ENCODE measurements around the gene HTT. TPM values are rescaled to one million over a fixed set of nuclear protein-coding genes. Genes with fewer than 3 reads are reported as not detected.

HTT gene
- total RNA-seq, 2 experiments from 2014 or later = 57.6 to 69.8 TPM

DNA sequence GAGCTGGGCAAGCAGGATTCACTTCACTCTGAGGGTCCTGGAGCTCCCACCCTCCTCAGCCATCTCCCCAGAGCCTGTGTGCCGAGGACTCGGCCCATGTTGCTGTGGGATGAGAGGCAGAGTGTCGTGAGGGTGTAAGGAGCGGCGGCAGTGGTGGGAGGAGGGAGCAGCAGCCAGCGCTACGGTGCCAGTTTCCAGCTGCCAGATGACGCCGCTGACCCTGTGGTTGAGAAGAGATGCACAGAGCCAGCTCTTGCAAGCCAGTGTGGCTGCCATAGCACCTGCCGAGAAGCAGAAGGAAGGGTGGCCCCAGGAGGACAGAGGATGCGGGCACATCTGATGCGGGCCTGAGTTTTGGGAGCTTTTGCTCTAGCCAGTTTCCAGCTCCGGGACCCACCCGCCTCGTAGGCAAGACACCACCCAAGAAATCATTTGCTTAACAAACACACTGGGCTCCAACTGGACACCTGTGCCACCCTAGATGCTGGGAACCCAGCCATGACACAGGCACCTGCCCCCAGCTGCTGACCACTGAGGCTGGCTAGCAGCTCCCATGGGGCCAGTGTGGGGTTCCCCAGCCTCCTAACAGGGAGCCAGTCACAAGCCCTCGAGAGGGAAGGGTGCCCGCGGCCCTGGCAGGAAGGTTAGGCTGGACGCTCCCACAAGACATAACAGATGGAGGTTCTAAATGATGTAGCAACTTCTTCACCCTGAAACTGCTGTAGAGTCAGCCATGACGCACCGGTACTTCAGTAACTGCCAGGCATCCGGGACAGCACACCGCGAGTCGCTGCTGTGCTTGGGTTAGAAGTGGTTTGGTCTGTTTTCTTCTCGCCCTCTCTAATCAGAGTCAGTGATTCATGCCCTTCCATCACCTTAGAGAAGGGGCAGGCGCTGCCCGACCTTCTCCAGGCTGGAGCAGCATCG, 183.3 kb downstream of the HTT start:
- intact Hi-C loops (cut with micrococcal nuclease) = no loop called here
- Mint-ChIP-seq H3K36me3 (no peaks in the 10 kb centered on the region), H3K4me3 (no peak overlapping the region), H3K4me1 (ENCODE audit: low read depth) (no peaks in the 10 kb centered on the region), H3K27me3 (no peaks in the 10 kb centered on the region), H3K9me3 (no peaks in the 10 kb centered on the region), H3K27ac (no peak overlapping the region)
- DNase-seq = no peak
- CTCF ChIA-PET = interaction anchor here (1.0 kb wide), 1 partner anchor 183 kb away, joined by 3 read pairs; no protein-coding TSS in a partner anchor
- POLR2A ChIA-PET = no interaction called here

DNA sequence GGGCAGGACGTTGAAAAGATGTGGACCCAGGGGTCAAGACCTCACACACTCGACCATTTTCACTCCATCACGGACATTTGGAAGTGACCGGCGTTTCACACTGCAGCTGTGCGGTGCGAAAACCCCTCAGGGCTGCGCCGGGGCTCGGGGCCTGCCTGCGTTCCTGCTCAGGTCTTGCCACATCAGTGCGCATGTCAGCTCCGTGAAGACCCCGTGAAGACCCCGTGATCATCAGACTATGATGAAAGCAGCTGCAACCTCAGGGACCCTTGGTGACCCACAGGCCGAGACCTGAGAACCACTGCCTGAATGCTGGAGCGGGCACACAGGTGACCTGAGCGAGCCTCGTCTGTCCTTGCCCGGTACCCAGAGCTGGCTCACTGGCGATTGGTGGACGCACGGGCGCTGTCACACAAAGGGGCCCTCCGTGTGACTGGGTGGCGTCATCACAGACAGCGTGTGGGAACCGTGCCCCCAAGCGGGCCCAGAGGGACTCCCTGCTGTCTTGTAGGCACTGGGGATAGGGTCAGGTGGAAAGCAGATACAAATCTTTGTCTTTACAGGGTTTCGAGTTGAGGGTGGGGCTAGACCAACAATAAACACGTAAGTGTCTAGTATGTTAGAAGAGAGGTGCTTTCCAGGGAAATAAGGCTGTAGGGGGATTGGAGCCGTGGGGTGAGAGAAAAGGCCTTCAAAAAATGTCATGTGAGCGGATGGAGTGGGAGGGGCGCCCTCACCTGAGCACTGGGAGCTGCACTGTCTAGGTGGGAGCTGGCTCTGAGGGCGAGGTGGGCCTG, 187.1 kb downstream of the HTT start:
- no peaks in the 10 kb centered on the region for H3K27me3 Mint-ChIP-seq
- H3K27ac Mint-ChIP-seq = no peak overlapping the region
- intact Hi-C loops (cut with micrococcal nuclease) = no loop called here
- DNase-seq = no peak
- no peaks in the 10 kb centered on the region for H3K9me3 Mint-ChIP-seq
- POLR2A ChIA-PET = no interaction called here
- no peak overlapping the region for H3K4me3 Mint-ChIP-seq
- no peaks in the 10 kb centered on the region for H3K36me3 Mint-ChIP-seq
- CTCF ChIA-PET = no interaction called here
- no peaks in the 10 kb centered on the region for H3K4me1 Mint-ChIP-seq (ENCODE audit: low read depth)

DNA sequence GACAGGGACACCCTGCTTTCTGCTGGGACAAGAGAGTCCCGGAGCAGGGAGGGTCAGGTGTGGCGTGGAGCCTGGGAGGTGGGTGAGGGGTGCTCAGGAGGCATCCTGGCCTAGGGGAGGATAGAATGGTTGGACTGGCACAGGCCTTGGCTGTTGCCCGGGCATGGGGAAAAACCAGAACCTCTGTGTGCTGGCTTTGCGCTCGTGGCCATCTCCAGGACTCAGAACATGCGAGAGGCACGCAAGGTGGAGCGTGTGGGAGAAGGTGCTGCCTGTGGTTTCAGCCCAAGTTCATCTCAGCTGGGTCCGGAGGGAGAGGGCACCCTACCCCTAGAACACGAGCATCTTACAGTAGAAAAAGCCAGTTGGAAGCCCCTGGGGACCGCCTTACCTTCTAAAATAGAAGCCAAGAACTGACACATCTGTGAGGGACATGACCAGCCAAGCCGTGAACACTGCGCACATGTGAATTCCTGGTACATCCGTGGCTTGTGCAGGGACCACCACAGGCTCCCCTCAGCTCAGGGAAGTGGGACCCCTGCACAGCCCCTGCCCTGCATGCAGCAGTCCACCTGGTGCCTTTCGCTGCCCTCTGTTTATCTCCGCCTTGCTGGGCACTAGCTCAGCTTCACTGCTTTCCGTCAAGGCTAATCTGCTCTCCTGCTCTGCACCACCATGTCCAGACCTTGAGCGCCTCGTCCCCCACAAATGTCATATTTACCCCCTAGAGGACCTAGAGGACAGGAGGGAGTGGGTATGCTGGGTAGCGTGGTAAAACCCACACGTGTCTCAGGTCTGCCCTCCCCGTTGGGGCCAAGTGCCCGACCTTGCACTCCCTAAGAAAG, 187.9 kb downstream of the HTT start:
- DNase-seq = no peak
- ChIA-PET POLR2A (no interaction called here), CTCF (no interaction called here)
- intact Hi-C loops (cut with micrococcal nuclease) = no loop called here
- no peaks in the 10 kb centered on the region for H3K36me3 Mint-ChIP-seq
- H3K27ac Mint-ChIP-seq = no peak overlapping the region
- H3K9me3 Mint-ChIP-seq = no peaks in the 10 kb centered on the region
- H3K4me1 Mint-ChIP-seq (ENCODE audit: low read depth) = no peaks in the 10 kb centered on the region
- no peaks in the 10 kb centered on the region for H3K27me3 Mint-ChIP-seq
- no peak overlapping the region for H3K4me3 Mint-ChIP-seq

DNA sequence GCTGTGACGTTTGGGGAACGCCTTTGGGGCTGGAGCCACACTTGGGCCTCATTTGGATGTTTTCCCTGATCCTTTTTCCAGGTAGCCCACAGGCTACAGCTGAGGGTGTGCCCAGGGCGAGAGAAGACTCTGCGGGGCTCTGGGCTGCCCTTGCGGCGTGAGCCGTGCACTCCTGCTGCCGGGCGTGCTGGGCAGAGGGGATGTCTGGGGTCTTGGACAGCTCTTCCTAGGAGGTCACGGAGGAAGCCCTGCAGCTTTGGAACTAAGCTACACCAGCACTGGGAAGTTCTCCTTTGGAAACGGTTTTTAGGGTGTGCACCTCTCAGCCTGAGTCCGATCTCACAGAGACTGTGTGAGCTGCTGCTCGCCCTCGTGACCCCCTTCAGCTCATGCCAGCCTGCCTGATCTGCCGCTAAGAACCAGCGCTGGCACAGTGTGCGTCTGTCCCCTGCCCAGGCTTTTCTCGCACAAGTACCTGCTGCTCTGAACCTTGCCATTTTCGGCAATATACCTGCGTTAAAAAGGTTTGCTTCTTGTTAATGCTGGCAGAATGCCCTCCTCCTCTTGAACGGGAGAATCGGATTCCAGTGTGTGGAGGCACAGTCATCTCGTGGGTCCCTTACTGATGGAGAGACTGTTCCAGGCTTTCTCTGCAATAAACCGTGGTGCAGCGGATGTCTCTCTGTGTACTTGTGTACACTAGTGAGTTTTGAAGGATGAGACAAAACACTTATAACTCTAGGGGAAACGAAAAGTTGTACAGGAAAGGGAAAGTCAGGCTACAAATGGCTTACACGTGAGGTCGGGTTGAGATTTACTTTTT, 188.8 kb downstream of the HTT start:
- CTCF ChIA-PET = no interaction called here
- DNase-seq = no peak
- POLR2A ChIA-PET = no interaction called here

DNA sequence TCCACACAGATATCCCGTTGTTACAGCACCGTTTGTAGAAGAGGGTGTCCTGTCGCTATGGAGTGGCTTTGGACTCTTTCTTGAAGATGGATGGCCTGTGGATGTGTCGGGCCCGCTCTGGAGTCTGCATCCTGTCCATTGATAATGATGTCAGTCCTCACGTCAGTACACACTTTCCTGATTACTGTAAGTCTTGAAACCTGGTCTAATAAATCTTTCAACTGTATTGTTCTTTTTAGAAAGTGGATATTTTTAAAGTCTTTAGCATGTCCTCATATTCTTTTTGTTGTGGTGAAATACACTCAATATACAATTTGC, 189.4 kb downstream of the HTT start:
- CTCF ChIA-PET = no interaction called here
- intact Hi-C loops (cut with micrococcal nuclease) = no loop called here

More for the DNA sequence above, 188.8 kb downstream of the HTT start:
- no peaks in the 10 kb centered on the region for H3K36me3 Mint-ChIP-seq
- H3K27ac Mint-ChIP-seq = no peak overlapping the region
- H3K4me1 Mint-ChIP-seq (ENCODE audit: low read depth) = no peaks in the 10 kb centered on the region
- no peak overlapping the region for H3K4me3 Mint-ChIP-seq
- intact Hi-C loops (cut with micrococcal nuclease) = no loop called here
- no peaks in the 10 kb centered on the region for H3K9me3 Mint-ChIP-seq
- no peaks in the 10 kb centered on the region for H3K27me3 Mint-ChIP-seq

DNA sequence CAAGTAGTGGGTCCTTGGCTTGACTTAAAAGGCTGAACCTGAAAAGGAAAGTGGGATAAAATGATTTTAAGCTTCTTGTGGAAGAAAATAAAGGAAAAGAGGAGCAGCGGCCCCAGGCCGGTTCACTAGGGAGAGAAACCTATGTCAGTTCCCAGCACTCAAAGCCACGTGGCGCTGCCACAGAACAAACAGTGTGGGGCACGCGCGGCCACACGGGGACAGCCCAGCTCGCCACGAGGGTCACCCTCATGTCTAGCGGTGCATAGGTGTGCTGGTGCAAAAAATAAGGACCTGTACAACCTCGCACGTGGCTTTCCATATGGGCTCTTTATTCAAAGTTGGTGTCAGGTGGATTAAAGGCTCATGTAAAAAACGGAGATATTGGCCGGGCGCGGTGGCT, 191.6 kb downstream of the HTT start:
- Mint-ChIP-seq H3K36me3 (no peaks in the 10 kb centered on the region), H3K4me1 (ENCODE audit: low read depth) (no peaks in the 10 kb centered on the region), H3K9me3 (no peaks in the 10 kb centered on the region), H3K27me3 (no peaks in the 10 kb centered on the region), H3K4me3 (no peak overlapping the region), H3K27ac (no peak overlapping the region)
- ChIA-PET POLR2A (no interaction called here), CTCF (no interaction called here)
- intact Hi-C loops (cut with micrococcal nuclease) = no loop called here
- no peak for DNase-seq

More for the DNA sequence above, 189.4 kb downstream of the HTT start:
- POLR2A ChIA-PET = no interaction called here
- no peaks in the 10 kb centered on the region for H3K36me3 Mint-ChIP-seq
- no peak overlapping the region for H3K4me3 Mint-ChIP-seq
- no peaks in the 10 kb centered on the region for H3K4me1 Mint-ChIP-seq (ENCODE audit: low read depth)
- no peak overlapping the region for H3K27ac Mint-ChIP-seq
- H3K9me3 Mint-ChIP-seq = no peaks in the 10 kb centered on the region
- DNase-seq = no peak
- no peaks in the 10 kb centered on the region for H3K27me3 Mint-ChIP-seq

DNA sequence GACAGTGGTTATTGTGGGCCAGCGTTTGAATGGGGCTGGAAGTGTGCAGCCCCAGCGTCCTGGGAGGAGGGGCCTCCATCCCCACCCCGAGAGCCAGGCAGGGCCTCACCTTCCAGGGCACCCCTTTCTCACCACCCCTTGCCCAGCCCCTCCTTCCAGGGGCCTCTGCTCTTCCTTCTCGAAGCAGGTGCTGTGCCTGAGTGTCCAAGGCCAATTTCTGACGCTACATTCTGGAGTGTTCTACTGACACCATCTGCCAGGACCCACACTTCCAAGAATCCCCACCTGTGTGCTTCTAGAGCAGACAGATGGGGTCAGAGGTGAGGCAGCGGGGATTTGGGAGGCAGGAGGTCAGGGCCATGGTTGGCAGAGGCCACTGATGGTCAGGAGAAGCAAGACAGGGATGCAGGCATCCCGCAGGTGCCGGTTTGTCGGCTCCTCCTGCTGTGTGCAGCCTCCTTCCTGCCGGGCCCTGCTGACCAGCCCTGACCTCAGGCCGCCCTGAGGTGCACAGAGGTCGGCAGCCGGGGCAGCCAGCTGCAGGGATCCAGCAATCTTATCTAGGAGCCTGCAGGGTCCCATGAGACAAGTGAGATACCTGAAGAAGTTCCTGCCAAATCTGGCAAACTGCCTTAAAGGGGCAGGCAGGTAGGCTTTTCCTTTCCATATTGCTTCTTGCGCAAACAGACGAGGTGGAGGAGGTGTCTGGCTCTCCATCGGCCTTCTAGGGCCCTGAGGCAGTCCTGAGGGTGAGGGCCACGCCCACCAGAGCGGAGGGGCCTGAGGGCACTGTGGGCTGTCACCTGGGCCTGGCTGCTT, 193.3 kb downstream of the HTT start:
- no peak for DNase-seq
- ChIA-PET CTCF (no interaction called here), POLR2A (no interaction called here)
- no peaks in the 10 kb centered on the region for H3K27me3 Mint-ChIP-seq
- H3K9me3 Mint-ChIP-seq = no peaks in the 10 kb centered on the region
- H3K4me1 Mint-ChIP-seq (ENCODE audit: low read depth) = no peaks in the 10 kb centered on the region
- no peaks in the 10 kb centered on the region for H3K36me3 Mint-ChIP-seq
- intact Hi-C loops (cut with micrococcal nuclease) = no loop called here
- H3K27ac Mint-ChIP-seq = no peak overlapping the region
- no peak overlapping the region for H3K4me3 Mint-ChIP-seq

DNA sequence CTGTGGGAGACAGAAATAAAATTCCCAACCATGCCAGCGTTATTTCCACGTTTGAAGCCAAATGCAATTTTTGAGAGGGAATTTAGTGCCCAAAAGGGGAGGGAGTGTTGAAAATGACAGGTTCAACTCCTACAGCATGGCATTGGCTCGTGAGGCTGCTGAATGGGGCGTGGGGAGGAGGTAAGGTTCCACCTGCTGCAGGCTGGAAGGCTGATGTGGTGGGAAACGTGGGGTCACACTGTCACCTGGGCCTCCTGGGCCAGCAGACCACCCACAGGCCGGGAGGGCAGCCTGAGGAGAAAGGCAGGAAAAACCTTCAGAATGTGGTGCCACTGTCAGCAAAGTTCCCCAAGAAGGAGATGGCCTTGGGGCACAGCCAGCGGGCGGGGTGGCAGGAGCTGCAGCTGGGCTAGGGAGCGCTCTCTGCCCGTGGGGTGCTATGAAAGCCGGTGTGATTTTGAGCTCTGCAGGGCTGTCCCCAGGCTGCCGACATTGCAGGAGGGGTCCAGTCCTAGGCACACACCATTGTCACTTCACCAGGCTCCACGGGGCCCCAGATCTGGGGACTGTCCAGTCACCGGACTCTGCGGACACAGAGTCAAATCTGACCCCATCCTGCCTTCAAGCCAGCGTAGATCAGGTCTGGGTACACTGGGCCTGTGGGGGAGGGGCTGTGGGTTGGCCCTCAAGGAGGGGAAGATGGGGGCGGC, 194.1 kb downstream of the HTT start:
- H3K4me1 Mint-ChIP-seq (ENCODE audit: low read depth) = no peaks in the 10 kb centered on the region
- H3K9me3 Mint-ChIP-seq = no peaks in the 10 kb centered on the region
- CTCF ChIA-PET = no interaction called here

DNA sequence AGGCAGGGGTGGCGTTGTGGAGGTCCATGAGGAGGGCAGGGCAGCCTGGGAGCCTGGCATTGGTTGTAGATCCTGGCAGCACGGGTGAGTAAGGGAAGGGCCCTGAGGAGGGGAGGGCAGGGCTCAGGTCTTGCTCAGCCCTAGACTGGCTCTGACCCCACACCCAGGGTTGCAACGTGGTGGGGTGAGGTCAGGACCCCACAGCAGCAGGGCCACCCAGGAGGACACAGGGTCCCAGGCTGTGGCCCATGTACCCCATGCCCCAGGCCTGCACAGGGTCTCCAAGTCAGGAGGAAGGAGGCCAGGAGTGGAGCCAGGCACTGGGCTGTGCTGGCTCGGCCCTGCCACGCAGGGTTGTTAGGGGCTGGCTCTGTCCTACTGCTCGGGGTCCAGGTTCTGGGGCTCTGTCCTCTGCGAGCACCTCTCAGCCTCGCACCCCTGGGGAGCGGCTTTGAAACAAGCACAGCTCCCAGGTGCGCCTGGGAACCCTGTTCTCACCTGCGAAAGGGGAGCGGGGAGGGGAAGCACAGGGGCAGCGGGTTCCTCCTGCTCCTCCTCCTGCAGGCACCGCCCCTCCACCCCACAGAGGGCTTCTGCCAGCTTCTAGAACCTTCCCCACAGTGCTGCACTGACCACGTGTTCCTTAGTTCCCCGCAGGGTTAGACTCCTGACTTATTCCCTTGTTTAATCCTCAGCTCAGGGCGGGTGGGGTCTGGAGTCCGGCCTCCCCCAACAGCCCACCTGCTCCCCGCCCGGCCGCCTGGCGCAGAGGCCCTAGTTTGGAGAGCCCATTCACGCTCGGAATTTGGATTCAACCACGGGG, 194.8 kb downstream of the HTT start:
- CTCF ChIA-PET = no interaction called here
- Mint-ChIP-seq H3K9me3 (no peaks in the 10 kb centered on the region), H3K4me1 (ENCODE audit: low read depth) (no peaks in the 10 kb centered on the region), H3K27me3 (no peaks in the 10 kb centered on the region), H3K36me3 (no peaks in the 10 kb centered on the region), H3K27ac (no peak overlapping the region), H3K4me3 (no peak overlapping the region)
- intact Hi-C loops (cut with micrococcal nuclease) = no loop called here
- POLR2A ChIA-PET = no interaction called here
- no peak for DNase-seq

More for the DNA sequence above, 194.1 kb downstream of the HTT start:
- POLR2A ChIA-PET = no interaction called here
- Mint-ChIP-seq H3K27me3 (no peaks in the 10 kb centered on the region), H3K4me3 (no peak overlapping the region), H3K36me3 (no peaks in the 10 kb centered on the region), H3K27ac (no peak overlapping the region)
- no peak for DNase-seq
- intact Hi-C loops (cut with micrococcal nuclease) = no loop called here

DNA sequence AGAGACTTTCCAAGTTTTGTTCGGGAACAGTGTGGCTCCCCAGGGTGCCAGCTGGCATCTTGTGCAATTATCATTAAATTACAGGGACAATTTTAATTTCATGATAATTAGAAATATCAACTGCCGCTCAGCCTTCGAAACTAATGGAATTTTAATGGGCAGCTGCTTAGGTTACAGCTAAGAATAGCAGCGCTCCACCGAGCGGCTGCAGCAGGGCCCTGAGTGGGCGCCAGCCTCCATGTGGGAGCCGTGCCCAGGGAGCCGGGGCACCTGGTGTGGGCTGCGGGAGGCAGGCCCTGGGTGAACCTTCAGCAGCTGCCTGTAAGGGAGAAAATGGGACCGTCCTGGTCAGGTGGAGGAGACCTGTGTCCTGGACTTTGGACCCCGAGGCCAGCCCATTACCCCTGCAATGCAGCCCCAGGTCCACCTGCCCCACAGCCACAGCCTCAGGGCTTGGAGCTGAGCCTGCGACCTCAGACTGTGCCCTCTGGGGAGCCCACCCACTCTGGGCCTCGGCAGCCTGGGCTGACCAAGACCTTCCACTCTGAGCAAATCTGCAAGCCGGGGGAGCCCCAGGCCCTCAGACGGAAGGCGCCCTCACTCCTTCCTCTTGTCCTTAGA, 195.6 kb downstream of the HTT start:
- H3K4me1 Mint-ChIP-seq (ENCODE audit: low read depth) = no peaks in the 10 kb centered on the region
- H3K27me3 Mint-ChIP-seq = no peaks in the 10 kb centered on the region
- H3K36me3 Mint-ChIP-seq = no peaks in the 10 kb centered on the region
- H3K4me3 Mint-ChIP-seq = no peak overlapping the region
- POLR2A ChIA-PET = no interaction called here
- no peak for DNase-seq
- CTCF ChIA-PET = no interaction called here
- no peaks in the 10 kb centered on the region for H3K9me3 Mint-ChIP-seq
- H3K27ac Mint-ChIP-seq = no peak overlapping the region
- intact Hi-C loops (cut with micrococcal nuclease) = no loop called here
